ENCODE data around the gene LARGE1.

Gene LARGE1

DNA sequence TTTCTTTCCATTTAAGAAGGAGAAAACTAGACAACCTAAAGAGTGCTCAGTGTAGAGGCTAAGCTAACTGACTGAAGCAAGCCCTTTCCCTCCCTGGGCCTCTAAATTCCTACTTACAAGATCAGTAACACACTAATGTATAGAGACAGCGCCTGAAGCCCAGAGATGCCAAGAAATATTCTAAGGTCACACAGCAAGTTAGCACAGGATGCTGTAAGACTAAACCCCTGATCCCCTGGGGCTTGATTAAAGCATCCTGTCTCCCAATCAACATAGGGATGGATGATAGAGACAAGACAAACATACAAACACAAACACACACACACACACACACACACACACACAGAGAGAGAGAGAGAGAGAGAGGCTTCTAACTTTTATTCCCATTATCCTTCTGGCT is 5.6 kb downstream of the LARGE1 start:
- no peak overlapping the region for H3K4me3 ChIP-seq (ENCODE audit: control insufficient read depth in 1 of 7, extremely low read depth in 1 of 7, insufficient read depth in 4 of 7, low read depth in 2 of 7, low read length in 6 of 7)
- no peak for DNase-seq
- peaks cover 12 to 34% (median 21%) of the 10 kb centered on the region in 5 experiments for H3K27me3 ChIP-seq (replicated peaks in 2 of 5; ENCODE audit: control insufficient read depth in 4 of 5, insufficient read depth in 5 of 5, low read length in 4 of 5)
- POLR2A ChIA-PET, result no interaction called here
- no peaks in the 10 kb centered on the region for H3K36me3 ChIP-seq (ENCODE audit: control insufficient read depth in 4 of 4, insufficient read depth in 4 of 4, low read length in 3 of 4)
- H3K27ac ChIP-seq (ENCODE audit: insufficient read depth in 1 of 2, low read depth in 1 of 2, low read length in 2 of 2, poor library complexity in 1 of 2, severe bottlenecking in 2 of 2), result no peak overlapping the region
- WGBS (ENCODE audit: insufficient coverage), result 100% methylated on average over 1 of the region's 1 CpG
- H3K9me3 ChIP-seq (ENCODE audit: control extremely low read depth in 1 of 5, control insufficient read depth in 4 of 5, insufficient read depth in 2 of 5, low read depth in 1 of 5, low read length in 4 of 5), result no peaks in the 10 kb centered on the region
- H3K4me1 ChIP-seq (ENCODE audit: control extremely low read depth in 1 of 4, control insufficient read depth in 4 of 4, insufficient read depth in 4 of 4, low read length in 3 of 4), result peaks cover 0 to 8% (median 4%) of the 10 kb centered on the region in 4 experiments
- CTCF ChIA-PET, result no interaction called here

DNA sequence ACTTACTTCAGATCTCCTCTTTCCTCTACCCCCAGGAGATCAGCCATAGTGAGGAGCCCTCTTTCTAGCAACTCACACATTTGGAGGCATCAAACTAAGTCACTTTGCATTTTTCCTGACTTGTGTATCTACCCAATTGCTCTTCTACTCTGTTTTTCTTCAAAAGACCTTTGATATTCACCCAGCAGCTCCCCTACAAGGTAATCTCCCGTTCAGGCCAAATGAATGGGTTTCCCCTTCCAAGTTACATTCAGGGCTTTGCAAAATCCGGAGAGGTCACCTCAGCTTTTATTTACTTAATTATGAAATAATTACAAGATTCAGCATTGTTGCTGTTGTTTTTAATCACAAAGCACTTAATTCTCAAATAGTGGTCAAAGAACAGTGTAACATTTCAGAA is 6.1 kb downstream of the LARGE1 start:
- CTCF ChIA-PET, result no interaction called here
- Histone ChIP-seq H3K4me1 (ENCODE audit: control extremely low read depth in 1 of 4, control insufficient read depth in 4 of 4, insufficient read depth in 4 of 4, low read length in 3 of 4) (peaks cover 0 to 2% (median under 1%) of the 10 kb centered on the region in 4 experiments), H3K27me3 (replicated peaks in 2 of 5; ENCODE audit: control insufficient read depth in 4 of 5, insufficient read depth in 5 of 5, low read length in 4 of 5) (peaks cover 6 to 28% (median 18%) of the 10 kb centered on the region in 5 experiments), H3K9me3 (ENCODE audit: control extremely low read depth in 1 of 5, control insufficient read depth in 4 of 5, insufficient read depth in 2 of 5, low read depth in 1 of 5, low read length in 4 of 5) (no peaks in the 10 kb centered on the region), H3K36me3 (ENCODE audit: control insufficient read depth in 4 of 4, insufficient read depth in 4 of 4, low read length in 3 of 4) (no peaks in the 10 kb centered on the region), H3K4me3 (ENCODE audit: control insufficient read depth in 1 of 7, extremely low read depth in 1 of 7, insufficient read depth in 4 of 7, low read depth in 2 of 7, low read length in 6 of 7) (no peak overlapping the region), H3K27ac (ENCODE audit: insufficient read depth in 1 of 2, low read depth in 1 of 2, low read length in 2 of 2, poor library complexity in 1 of 2, severe bottlenecking in 2 of 2) (no peak overlapping the region)
- POLR2A ChIA-PET, result no interaction called here
- DNase-seq, result no peak
- no CpG with 5 or more reads among the region's 2 CpGs for WGBS (ENCODE audit: insufficient coverage)

DNA sequence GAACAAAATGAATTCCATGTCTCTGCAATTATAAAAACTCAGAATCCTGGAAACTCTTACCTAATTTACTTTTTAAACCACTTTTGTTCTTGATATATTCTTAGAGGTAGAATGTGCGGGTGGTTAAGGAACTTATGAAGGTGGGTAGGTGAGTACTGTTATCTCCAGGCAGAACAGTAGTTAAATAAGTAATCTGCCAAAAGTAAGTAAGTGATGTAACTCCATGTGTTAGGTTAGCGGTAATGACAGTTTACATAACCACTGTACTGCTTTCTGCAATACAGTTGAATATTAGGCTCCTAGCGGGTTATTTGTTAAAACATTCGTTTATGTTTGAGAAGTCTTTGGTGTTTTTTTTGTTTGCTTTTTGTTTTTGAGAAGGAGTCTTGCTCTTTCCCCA is 7.1 kb downstream of the LARGE1 start:
- ChIA-PET CTCF (no interaction called here), POLR2A (no interaction called here)
- Histone ChIP-seq H3K27ac (ENCODE audit: insufficient read depth in 1 of 2, low read depth in 1 of 2, low read length in 2 of 2, poor library complexity in 1 of 2, severe bottlenecking in 2 of 2) (no peak overlapping the region), H3K4me1 (ENCODE audit: control extremely low read depth in 1 of 4, control insufficient read depth in 4 of 4, insufficient read depth in 4 of 4, low read length in 3 of 4) (no peaks in the 10 kb centered on the region), H3K9me3 (ENCODE audit: control extremely low read depth in 1 of 5, control insufficient read depth in 4 of 5, insufficient read depth in 2 of 5, low read depth in 1 of 5, low read length in 4 of 5) (no peaks in the 10 kb centered on the region), H3K36me3 (ENCODE audit: control insufficient read depth in 4 of 4, insufficient read depth in 4 of 4, low read length in 3 of 4) (no peaks in the 10 kb centered on the region), H3K27me3 (replicated peaks in 2 of 5; ENCODE audit: control insufficient read depth in 4 of 5, insufficient read depth in 5 of 5, low read length in 4 of 5) (peaks cover 0 to 19% (median 14%) of the 10 kb centered on the region in 5 experiments), H3K4me3 (ENCODE audit: control insufficient read depth in 1 of 7, extremely low read depth in 1 of 7, insufficient read depth in 4 of 7, low read depth in 2 of 7, low read length in 6 of 7) (no peak overlapping the region)
- WGBS (ENCODE audit: insufficient coverage), result 92% methylated on average over 4 of the region's 4 CpGs
- no peak for DNase-seq

DNA sequence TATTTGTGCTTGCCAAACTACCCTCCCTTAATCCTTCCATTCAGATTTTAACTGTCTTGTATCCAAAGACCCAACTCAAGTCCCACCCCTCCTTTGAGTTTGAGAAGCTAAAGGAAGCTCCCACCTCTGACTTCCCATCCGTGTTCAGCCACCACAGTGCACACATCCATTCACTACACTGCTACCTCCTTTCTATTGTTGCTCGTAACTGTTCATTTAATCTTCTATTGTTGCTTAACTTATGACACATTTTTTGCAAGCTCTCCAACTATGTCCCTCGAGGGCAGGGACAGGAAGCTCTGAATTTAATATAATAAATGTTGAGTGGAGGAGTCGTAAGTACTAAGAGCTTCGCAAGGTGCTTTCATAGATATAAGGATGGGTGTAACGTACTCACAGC is 10.4 kb downstream of the LARGE1 start:
- Histone ChIP-seq H3K27ac (ENCODE audit: insufficient read depth in 1 of 2, low read depth in 1 of 2, low read length in 2 of 2, poor library complexity in 1 of 2, severe bottlenecking in 2 of 2) (no peak overlapping the region), H3K27me3 (replicated peaks in 2 of 5; ENCODE audit: control insufficient read depth in 4 of 5, insufficient read depth in 5 of 5, low read length in 4 of 5) (peaks cover 0 to 3% (median 0%) of the 10 kb centered on the region in 5 experiments), H3K4me3 (ENCODE audit: control insufficient read depth in 1 of 7, extremely low read depth in 1 of 7, insufficient read depth in 4 of 7, low read depth in 2 of 7, low read length in 6 of 7) (no peak overlapping the region), H3K9me3 (ENCODE audit: control extremely low read depth in 1 of 5, control insufficient read depth in 4 of 5, insufficient read depth in 2 of 5, low read depth in 1 of 5, low read length in 4 of 5) (no peaks in the 10 kb centered on the region), H3K36me3 (ENCODE audit: control insufficient read depth in 4 of 4, insufficient read depth in 4 of 4, low read length in 3 of 4) (no peaks in the 10 kb centered on the region), H3K4me1 (ENCODE audit: control extremely low read depth in 1 of 4, control insufficient read depth in 4 of 4, insufficient read depth in 4 of 4, low read length in 3 of 4) (no peaks in the 10 kb centered on the region)
- no peak for DNase-seq
- ChIA-PET CTCF (interaction anchor here (1.1 kb wide), 1 partner anchor 8 kb away, joined by 3 read pairs; no protein-coding TSS in a partner anchor), POLR2A (interaction anchor here (0.7 kb wide), 1 partner anchor 183 kb away, joined by 3 read pairs; no protein-coding TSS in a partner anchor)
- 100% methylated on average over 2 of the region's 6 CpGs for WGBS (ENCODE audit: insufficient coverage)

DNA sequence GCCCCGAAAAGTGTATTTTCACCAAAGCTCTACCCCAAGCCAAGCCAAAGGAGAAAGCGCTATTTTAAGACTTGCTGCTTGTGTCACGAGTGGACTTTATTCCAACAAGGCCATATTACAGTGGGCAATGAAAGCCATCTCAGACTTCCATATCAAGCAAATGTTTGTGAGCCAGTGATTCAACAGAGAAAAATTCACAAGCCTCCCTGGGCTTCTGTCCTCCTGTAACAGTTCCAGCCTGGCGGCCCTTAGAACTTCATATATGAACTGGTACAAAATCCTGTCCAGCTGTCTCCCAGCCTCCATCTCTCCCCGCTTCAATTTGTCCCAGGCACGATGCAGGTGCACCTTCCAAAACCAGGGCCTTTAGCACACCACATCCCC is 11.2 kb downstream of the LARGE1 start:
- DNase-seq, result no peak
- Histone ChIP-seq H3K4me1 (ENCODE audit: control extremely low read depth in 1 of 4, control insufficient read depth in 4 of 4, insufficient read depth in 4 of 4, low read length in 3 of 4) (no peaks in the 10 kb centered on the region), H3K27ac (ENCODE audit: insufficient read depth in 1 of 2, low read depth in 1 of 2, low read length in 2 of 2, poor library complexity in 1 of 2, severe bottlenecking in 2 of 2) (no peak overlapping the region), H3K4me3 (ENCODE audit: control insufficient read depth in 1 of 7, extremely low read depth in 1 of 7, insufficient read depth in 4 of 7, low read depth in 2 of 7, low read length in 6 of 7) (no peak overlapping the region), H3K36me3 (ENCODE audit: control insufficient read depth in 4 of 4, insufficient read depth in 4 of 4, low read length in 3 of 4) (no peaks in the 10 kb centered on the region), H3K27me3 (replicated peaks in 2 of 5; ENCODE audit: control insufficient read depth in 4 of 5, insufficient read depth in 5 of 5, low read length in 4 of 5) (no peaks in the 10 kb centered on the region), H3K9me3 (ENCODE audit: control extremely low read depth in 1 of 5, control insufficient read depth in 4 of 5, insufficient read depth in 2 of 5, low read depth in 1 of 5, low read length in 4 of 5) (no peaks in the 10 kb centered on the region)
- ChIA-PET POLR2A (no interaction called here), CTCF (interaction anchor here (1.1 kb wide), 1 partner anchor 9 kb away, joined by 3 read pairs; no protein-coding TSS in a partner anchor)
- WGBS (ENCODE audit: insufficient coverage), result 98% methylated on average over 6 of the region's 6 CpGs

GRCh38 chr22:33908171-33909074 is 11.9 kb downstream of the LARGE1 start:
- CTCF ChIA-PET, result no interaction called here

DNA sequence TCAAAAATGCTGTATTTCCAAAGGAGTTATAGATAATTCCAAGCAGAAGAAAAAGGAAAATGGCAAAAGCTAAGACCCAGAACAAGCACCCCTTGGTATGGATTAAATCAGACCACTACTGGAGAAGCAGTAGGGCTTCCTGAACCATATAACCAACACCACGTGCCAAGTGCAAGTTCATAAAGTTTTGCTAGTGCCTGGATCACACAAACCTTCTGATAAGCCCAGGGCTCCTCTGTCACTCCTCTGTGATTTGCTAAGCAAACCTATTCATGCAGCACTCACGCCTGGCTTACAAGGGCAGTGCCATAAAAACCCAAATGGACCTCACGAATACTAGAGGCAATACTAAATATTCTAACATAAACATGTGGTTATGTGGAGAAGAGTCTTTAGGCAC is 13.3 kb downstream of the LARGE1 start:
- Histone ChIP-seq H3K9me3 (ENCODE audit: control extremely low read depth in 1 of 5, control insufficient read depth in 4 of 5, insufficient read depth in 2 of 5, low read depth in 1 of 5, low read length in 4 of 5) (peaks cover 0 to 3% (median 0%) of the 10 kb centered on the region in 5 experiments), H3K36me3 (ENCODE audit: control insufficient read depth in 4 of 4, insufficient read depth in 4 of 4, low read length in 3 of 4) (no peaks in the 10 kb centered on the region), H3K27me3 (replicated peaks in 2 of 5; ENCODE audit: control insufficient read depth in 4 of 5, insufficient read depth in 5 of 5, low read length in 4 of 5) (no peaks in the 10 kb centered on the region), H3K27ac (ENCODE audit: insufficient read depth in 1 of 2, low read depth in 1 of 2, low read length in 2 of 2, poor library complexity in 1 of 2, severe bottlenecking in 2 of 2) (no peak overlapping the region), H3K4me1 (ENCODE audit: control extremely low read depth in 1 of 4, control insufficient read depth in 4 of 4, insufficient read depth in 4 of 4, low read length in 3 of 4) (no peaks in the 10 kb centered on the region), H3K4me3 (ENCODE audit: control insufficient read depth in 1 of 7, extremely low read depth in 1 of 7, insufficient read depth in 4 of 7, low read depth in 2 of 7, low read length in 6 of 7) (no peak overlapping the region)
- 67% methylated on average over 1 of the region's 3 CpGs for WGBS (ENCODE audit: insufficient coverage)
- ChIA-PET CTCF (no interaction called here), POLR2A (no interaction called here)
- DNase-seq, result no peak

More at GRCh38 chr22:33908171-33909074, 11.9 kb downstream of the LARGE1 start:
- H3K27me3 ChIP-seq (replicated peaks in 2 of 5; ENCODE audit: control insufficient read depth in 4 of 5, insufficient read depth in 5 of 5, low read length in 4 of 5), result no peaks in the 10 kb centered on the region
- WGBS (ENCODE audit: insufficient coverage), result 91% methylated on average over 9 of the region's 10 CpGs
- DNase-seq, result no peak
- H3K27ac ChIP-seq (ENCODE audit: insufficient read depth in 1 of 2, low read depth in 1 of 2, low read length in 2 of 2, poor library complexity in 1 of 2, severe bottlenecking in 2 of 2), result no peak overlapping the region
- no peaks in the 10 kb centered on the region for H3K36me3 ChIP-seq (ENCODE audit: control insufficient read depth in 4 of 4, insufficient read depth in 4 of 4, low read length in 3 of 4)
- POLR2A ChIA-PET, result no interaction called here
- H3K4me1 ChIP-seq (ENCODE audit: control extremely low read depth in 1 of 4, control insufficient read depth in 4 of 4, insufficient read depth in 4 of 4, low read length in 3 of 4), result no peaks in the 10 kb centered on the region
- H3K9me3 ChIP-seq (ENCODE audit: control extremely low read depth in 1 of 5, control insufficient read depth in 4 of 5, insufficient read depth in 2 of 5, low read depth in 1 of 5, low read length in 4 of 5), result no peaks in the 10 kb centered on the region
- H3K4me3 ChIP-seq (ENCODE audit: control insufficient read depth in 1 of 7, extremely low read depth in 1 of 7, insufficient read depth in 4 of 7, low read depth in 2 of 7, low read length in 6 of 7), result no peak overlapping the region
